Limb (tissue), 2 donors: ENCODE data around the gene IPO7.
"Not testable (repeated sequence)": the region's sequence is repeated elsewhere in the genome, so short reads cannot be mapped to it uniquely, and the experiment has no call there.

Experiments used
- DNase-seq, 2 donors: peaks; one replicate each; pipeline ENCODE4 v3.0.0-alpha.2; 2016; ENCODE audit errors: extremely low spot score in 2 of 2

IPO7 gene

DNA sequence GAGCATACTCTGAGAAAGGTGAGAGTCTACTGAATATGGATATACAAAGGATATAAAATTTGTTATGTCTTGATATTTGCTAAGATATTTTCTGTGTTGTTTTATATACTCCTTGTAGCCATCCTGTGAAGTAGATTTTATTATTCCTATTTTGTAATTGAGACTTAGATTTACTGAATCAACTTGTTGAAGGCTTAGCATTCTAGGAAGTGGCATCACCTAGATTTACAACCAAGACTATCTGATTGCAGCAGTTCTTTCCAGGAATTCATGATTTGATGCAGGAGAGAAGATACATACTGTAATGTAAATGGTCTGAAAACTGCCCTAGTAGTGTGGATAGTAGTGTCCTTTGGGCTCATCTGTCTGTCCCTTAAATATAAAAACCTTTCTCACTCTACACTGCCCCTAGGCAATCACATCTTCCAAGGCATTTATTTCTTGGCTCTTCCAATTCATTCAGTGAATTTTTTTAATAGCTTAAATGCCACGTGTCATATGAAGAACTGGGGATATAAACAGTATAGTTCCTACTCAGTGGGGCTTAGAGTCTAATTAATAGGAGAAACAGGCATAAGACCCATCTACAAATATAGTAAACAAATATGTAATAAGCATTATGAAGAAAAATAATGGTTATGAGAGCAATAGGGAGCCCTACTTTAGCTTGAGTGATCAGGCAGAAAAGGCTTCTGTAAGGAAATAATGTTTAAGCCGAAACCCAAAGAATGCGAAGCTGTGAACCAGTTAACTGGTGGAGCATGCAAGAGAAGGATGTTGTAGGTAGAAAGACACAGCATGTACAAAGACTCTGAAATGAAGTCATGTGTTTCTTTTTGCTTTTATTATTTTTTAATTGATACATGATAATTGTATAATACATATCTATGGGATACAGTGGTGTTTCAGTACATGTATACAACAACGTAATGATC, 13.6 kb downstream of the IPO7 start:
- DNase-seq = no peak

DNA sequence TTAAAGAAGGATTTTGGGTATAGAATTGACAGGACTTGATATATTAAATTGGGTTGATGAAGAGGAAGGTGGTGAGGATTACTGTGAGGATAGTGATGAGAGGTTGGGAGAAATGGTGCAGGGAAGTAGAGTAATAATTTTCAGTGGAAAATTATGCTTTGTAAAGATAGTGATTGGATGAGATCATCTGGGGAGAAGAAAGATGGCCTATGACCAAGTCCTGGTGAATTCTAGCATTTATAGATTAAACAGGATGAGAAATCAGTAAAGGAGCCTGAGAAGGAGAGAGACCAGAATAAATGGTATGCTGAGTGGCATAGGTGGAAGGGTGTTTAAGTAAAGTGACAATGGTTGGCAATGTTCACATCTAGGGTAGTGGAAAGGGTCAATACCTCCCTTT, 15.0 kb downstream of the IPO7 start:
- DNase-seq = no peak

DNA sequence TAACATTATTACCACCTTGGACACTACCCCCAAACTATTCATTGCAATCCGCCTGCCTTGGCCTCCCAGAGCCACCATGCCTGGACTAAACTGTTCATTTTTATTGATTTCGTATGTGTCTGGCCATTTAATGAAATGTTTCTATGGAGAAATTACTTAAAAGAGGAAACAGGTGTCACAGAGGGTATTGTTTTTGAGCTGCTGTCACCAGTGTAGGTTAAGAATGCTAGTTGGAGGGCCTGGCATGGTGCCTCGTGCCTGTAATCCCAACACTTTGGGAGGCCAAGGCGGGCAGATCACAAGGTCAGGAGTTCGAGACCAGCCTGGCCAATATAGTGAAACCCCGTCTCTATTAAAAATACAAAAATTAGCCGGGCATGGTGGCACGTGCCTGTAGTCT, 17.4 kb downstream of the IPO7 start:
- DNase-seq = not testable (repeated sequence)

DNA sequence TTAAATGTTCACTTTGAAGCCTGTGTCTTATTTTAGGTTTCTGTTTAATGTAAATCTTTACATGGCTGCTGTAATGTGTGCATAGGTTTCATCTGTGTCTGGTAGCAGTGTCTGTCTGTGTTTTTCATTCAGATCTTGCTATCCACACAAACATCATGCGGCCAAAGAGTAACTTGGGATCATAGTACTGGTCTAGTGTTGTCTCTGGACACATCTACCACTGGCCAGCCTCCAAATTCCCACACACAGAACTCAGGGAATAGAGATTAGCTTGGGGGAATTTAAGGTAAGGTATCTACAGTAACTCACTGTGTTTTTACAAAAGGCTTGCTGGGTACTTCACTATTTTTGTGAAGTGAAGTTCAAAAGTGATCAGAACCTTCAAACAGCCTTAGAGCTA, 44.3 kb downstream of the IPO7 start:
- DNase-seq = no peak

DNA sequence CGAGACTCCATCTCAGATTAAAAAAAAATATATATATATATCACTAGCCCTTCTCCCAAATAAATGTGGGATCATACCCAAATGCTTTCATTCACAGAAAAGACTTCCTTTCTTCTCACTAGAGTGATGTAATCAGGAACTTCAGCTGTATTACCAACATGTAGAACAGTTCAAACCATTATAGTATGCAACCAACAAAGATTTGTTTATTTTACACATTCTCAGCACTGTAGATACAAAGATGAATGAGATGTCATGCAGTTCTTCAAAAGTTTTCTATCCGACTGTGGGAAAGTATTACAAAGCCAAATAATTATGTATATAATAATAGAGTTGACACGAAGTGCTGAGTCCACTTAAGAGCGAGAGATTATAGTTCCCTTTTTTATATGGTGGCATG, 54.2 kb downstream of the IPO7 start:
- no peak for DNase-seq

DNA sequence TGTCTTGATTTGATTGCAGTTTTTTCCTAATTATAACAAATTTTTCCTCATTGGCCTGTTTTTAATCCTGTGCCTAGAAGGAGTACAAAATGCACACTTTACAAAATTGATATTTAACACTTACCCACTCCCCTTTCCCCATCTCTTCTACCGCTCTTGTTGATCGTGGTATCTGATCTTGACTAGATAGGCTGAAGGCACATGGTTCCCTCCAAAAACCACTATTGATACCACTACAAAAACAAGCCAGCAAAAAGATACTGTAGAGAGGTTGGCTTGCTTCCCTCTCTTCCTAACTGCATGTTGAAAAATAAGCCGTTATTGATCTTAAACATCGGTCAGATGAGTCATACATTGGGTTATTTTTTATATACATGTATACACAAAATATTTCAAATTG, 61.8 kb downstream of the IPO7 start:
- no peak for DNase-seq

DNA sequence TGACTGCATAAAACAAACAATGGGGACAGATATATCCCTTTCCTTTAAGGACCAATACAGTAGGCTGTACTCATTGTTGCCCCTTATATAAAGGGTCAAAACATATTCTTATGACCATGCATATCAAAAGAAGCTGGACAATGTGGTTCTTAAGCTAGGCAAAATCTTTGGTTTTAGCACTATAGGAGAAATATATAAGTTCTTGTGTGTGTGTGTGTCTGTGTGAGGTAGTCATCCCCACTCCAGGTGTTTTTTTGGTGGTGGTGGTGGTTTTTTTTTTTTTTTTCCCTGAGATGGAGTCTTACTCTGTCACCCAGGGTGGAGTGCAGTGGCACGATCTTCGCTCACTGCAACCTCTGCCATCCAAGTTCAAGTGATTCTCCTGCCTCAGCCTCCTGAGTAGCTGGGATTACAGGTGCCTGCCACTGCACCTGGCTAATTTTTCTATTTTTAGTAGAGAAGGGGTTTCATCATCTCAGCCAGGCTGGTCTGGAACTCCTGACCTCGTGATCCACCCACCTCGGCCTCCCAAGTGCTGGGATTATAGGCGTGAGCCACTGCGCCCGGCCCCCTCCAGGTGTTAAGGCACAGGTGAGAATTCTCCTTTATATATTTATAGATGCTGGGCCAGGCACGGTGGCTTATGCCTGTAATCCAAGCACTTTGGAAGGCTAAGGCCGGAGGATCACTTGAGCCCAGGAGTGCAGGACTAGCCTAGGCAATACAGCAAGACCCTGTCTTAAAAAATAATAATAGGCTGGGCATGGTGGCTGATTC, 64.3 kb downstream of the IPO7 start:
- no peak for DNase-seq

DNA sequence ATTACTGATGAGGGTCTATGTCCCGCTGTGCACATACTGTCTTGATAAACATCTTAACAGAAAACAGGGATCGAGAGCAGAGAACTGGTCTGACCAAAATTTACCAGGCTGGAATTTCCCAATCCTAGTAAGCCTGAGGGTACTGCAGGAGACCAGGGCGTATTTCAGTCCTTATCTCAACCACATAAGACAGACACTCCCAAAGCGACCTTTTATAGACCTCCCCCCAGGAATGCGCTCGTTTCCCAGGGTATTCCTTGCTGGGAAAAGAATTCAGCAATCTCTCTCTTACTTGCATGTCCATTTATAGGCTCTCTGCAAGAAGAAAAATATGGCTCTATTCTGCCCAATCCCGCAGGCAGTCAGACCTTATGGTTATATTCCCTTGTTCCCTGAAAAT, 67.6 kb downstream of the IPO7 start:
- DNase-seq = not testable (repeated sequence)

DNA sequence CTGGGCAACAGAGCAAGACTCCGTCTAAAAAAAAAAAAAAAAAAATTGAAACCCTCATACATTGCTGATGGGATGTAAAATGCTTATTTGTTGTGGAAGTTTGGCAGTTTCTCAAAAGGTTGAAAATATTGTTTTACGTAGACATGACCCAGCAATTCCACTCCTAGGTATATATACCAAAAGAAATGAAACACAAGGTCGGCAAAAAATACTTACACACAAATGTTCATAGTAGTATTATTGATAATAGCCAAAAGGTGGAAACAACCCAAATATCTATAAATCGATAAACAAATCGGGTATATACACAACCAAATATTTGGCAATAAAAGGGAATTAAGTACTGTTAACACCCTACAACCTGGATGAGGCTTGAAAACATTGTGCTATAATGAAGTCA, 71.3 kb downstream of the IPO7 start:
- DNase-seq = no peak

DNA sequence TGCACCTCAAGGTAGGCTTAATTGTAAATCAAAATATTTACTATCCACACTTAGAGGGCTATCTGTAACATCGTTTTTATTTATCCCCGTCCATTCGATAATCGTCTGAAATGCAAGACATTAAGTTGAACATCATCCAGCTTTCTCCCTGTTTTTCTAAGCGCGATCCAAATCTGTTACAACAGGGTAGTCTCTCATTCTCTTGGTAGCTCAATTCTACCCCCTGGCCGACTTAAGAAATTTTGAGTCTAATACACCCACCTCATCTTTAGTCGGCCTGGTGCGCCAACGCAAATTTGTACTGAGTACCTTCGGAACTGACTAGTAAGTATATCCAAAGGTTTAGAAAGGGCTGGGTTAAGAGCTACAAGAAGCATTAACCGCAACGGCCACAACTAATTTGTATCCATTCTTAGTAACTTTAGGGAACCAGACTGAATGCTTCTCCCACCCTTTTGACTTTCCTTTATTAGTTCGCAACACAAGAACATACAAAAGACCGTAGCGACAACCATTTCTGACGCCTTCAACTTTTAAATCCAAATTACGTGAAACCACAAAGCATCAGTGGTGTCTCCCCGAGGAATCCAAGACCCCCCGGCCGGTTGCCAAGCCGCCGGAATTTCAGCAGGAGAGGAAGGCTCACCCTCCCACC, 75.3 kb downstream of the IPO7 start:
- peak; percentile 47 to 59 for DNase-seq

DNA sequence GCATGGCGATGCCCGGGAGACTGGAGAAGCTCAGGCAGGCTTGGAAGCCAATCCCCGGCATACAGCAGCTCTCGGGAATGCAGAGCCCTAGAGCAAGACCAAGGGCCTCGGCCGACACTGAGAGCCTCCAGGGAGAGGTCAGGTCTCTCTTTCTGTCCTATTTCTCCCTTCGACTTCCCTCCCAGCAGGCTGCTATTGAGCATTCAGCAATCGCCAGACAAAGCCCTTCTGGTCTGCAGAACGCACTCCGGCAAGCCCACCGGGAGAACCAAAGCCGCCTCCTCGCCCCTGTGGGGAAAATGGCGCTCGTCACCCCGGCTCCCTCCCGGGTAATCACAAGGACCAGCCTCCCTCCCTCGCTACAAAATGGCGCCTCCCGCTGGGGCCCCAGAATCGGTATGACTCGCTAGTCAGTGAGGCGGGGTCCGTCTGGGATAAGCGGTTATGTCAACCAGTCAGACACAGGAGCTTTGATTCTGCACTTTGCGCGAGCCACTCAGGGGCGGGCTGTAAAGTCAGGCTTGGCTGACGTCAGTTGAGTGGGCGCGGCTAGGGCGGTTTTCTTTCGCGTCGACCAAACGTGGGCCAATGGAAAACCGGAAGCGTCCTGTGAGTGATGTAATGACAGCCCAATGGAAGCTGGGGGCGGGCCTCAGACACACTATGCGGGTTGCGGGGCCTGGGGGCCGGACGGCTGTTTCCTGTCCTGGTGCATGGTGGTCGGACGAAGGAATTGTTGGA, 76.0 kb downstream of the IPO7 start, which contains the start of gene ZNF143:
TSS of gene ZNF143 (plus strand) at position 691 of the 741 bp plus-strand sequence. CDS start 10,297 bp downstream, outside the sequence.
- DNase-seq = peak; percentile 99 to 100

DNA sequence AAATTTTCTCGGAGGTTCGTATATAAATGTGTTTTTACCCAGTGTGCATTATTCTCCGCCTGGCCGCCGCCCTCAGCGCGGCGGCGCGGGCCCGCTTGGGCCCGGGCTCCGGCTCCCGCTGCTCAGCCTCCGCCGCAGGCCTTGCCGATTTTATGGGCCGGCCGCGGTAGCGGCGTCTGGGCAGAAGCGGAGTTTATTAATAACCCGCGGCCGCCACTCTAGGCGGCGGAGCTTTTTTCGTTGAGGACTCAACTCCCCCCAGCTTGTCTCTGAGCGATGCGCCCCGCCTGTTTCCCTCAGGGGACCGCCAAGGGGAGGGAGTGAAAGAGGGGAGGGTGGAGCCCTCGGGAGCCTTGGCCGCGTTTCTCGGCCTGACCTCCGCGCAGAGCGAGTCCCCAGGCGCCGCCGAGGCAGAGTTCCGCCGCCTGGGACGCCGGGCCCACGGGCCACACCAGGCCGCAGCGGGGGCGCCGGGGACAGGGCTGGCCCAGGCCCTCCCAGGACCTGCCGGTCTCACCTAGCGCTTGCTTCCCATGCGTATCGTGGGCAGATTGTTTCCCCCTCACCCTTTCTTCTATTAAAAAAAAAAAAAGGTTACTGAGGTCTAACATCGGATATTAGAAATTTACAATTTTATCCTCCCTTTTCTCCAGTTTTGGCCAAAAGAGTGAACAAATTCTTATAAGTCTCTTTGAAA, 76.8 kb downstream of the IPO7 start:
- DNase-seq = peak in 1 of 2 donors; percentile 91

DNA sequence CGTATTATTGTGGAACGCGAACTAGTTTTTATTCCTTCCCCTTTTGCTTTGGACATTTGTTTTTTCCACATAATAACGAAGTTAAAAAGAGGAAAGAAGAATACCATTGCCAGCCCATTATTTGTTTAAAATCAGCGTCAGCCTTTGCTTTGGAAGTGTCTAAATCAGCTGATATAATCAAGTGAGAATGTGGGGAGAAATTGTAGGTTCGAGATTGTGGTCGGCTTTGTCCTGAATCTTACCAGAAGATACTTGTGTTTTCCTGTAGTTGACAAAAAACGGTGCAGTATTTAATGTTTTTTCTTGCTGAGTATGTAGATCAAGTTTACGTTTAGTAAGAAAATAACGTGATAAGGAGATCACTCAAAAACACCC, 77.3 kb downstream of the IPO7 start:
- peak in 1 of 2 donors; percentile 10 for DNase-seq

DNA sequence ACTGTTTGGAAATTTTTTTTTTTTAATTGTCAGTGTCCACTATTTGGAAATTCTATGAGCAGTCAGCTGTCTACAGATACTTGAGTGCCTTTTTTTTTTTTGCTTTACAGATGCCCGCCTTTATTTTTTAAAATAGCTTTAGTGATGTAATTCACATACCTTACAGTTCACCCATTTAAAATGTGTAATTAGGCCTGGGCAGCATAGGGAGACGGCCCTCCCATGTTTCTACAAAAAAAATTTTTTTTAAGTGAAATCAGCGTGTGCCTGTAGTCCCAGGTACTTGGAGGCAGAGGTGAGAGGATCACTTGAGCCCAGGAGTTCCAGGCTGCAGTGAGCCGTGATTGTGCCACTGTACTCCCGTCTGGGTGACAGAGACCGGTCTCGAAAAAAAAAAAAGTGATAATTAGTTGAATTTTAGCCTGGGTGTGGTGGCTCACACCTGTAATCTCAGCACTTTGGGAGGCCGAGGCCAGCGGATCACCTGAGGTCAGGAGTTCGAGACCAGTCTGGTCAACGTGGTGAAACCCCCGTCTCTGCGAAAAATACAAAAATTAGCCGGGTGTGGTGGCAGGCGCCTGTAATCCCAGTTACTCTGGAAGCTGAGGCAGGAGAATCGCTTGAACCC, 77.8 kb downstream of the IPO7 start:
- DNase-seq = no peak

DNA sequence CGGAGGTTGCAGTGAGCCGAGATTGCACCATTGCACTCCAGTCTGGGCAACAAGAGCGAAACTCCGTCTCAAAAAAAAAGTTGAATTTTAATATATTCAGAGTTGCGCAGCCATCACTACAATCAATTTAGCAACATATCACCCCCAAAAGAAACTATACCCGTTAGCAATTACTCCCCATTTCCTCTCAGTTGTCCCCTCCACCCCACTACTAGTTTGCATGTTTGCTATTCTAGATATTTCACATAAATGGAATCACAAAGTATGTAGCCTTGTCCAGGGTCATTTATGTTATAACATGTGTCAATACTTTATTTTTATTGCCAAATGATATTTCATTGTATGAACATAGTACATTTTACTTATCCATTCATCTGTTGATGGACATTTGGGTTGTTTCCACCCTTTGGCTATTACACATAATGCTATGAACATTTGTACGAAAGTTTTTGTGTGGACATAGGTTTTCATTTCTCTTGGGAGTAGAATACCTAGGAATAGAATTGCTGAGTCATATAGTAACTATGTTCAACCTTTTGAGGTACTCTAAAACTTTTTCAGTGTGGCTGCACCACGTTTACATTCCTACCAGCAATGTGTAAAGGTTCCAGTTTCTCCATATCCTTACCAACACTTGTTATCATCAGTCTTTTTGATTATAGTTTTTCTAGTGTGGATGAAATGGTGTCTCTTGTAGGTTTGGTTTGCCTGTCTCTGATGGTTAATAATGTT, 78.5 kb downstream of the IPO7 start:
- DNase-seq = no peak

DNA sequence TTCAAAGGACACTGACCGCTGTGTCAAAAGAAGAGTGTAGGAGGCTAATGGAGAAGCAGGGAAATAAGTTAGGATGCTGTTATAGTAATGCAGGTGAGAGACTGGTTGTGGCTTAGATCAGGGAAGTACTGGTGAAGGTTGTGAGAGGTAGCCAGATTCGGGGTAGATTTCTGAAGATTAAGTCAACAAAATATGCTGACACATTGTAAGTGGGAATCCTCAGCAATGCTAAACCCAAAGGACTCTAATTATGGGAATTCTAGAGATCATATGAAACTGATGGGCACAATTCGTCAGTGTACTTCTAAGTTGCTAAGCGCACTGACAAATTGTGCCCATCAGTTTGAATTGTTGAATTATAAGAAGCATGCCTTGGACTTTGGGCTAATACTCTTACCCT, 86.3 kb downstream of the IPO7 start:
- no peak for DNase-seq

DNA sequence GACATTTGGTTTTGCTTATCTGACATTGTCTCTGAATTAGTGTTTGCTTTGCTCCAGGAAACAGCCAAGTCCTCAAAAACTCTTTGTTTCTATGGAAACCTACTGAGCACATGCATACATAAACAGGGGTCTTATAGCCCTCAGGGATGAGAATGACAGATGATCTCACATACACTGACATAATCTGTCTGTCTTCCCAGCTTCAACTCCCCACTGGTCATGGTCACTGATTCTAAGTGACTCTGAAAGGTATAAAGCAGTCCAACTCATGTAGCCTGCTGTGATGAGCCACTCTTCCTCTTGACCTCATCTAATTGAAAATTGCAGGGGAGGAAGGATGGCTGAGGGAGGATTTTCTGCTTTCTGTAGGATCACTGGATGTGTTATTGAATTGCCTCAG, 89.0 kb downstream of the IPO7 start:
- DNase-seq = no peak

DNA sequence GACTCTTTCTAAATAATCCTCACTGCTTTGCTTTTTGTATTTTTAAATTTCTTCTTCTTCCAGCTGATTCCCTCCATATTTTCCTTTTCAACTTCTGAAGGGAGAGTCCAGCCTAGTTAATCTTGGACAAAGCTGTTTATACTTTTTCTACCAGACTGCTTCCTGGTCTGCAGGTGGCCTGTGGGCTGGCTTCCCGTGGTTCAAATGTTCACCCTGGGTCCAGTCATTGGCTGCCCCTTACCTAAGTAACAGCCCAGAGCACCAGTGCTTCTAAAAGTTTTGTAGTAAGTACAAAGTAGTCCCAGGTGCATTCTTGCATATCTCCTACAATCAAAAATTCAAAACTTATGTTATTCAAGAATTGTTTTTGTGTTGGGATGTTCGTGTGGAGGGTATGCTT, 95.4 kb downstream of the IPO7 start:
- DNase-seq = no peak

DNA sequence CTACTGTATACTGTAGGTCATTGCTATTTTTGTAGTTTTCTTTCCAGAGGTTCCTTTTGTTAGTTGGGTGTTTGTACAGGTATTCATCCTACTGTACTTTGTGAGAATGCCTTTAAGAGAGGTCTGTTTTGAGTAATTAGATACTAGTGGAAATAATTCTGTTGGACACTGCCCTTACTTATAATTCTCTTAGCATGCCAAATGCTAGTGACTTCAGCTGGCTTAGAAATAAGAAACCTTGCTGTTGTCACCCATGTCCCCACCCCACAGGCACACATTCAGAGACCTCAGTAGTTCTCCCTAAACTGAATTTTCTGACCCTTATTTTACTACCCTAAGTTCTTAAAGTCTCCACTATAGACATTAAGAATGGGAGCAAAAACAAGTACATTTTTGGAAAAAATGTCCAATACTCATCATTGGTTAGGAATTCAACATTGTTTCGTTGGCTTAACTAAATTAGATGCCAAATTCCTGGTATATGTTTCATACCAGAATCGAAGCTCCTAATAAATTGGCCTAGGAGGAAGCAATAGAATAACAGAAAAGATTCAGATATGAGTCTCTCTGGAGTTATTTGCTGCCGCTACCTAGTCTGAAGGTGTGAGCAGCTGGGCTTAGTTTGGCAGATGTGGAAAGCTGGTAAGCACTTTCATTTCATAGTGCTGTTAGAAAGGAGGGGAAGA, 104.8 kb downstream of the IPO7 start:
- no peak for DNase-seq
